Kidney epithelial cell (primary cell): ENCODE data around the gene FMO2. TPM values are rescaled to one million over a fixed set of nuclear protein-coding genes. Genes with fewer than 3 reads are reported as not detected.

Source experiments
- DNase-seq: peaks from one replicate; pipeline ENCODE4 v3.0.0-alpha.2; 2010; ENCODE audit warnings: low read depth
- H3K27me3 ChIP-seq: 2 replicates; pipeline ENCODE4 v1.6.0; 2011; ENCODE audit warnings: low read length; ENCODE audit not compliant: control insufficient read depth, insufficient read depth
- H3K36me3 ChIP-seq: 2 replicates; pipeline ENCODE4 v1.5.1; 2011; ENCODE audit warnings: low read length; ENCODE audit not compliant: control insufficient read depth, insufficient read depth
- H3K4me3 ChIP-seq: 2 replicates; pipeline ENCODE4 v1.5.1; 2011; ENCODE audit warnings: low read depth, mild to moderate bottlenecking, control low read depth, low read length
- total RNA-seq: library from RNA; depleted of rRNA; stranded (reverse); fragments of >200 nt; gene quantifications from 2 replicates; pipeline ENCODE4 v1.2.3, GENCODE V29; 2015
- TF ChIP-seq, protein P1 (sequence below): IDR thresholded peaks from 2 replicates; pipeline ENCODE4 v1.5.1; 2011; ENCODE audit warnings: mild to moderate bottlenecking, moderate library complexity, low read length, control low read depth, inconsistent platforms; ENCODE audit not compliant: insufficient read depth, poor library complexity, severe bottlenecking

FMO2 gene
- total RNA-seq, 1 donor from 2014 or later, result not detected

DNA sequence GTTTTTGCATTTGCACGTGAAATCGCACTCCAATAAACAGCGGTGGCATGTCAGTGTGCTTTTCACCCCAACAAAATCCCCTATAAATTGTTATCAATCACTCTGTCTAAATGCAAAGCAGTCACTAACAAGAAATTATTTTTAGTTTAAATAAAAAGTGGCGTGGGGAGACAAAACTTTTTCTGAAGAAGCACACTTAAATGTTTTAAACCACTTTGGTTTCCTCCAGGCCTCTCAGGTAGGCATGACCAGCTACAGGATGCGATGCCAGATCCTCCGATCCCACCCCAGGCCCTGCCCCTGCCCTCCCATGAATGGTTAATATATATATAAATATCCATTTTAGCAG is 66.8 kb downstream of the FMO2 start:
- no peak for DNase-seq
- Histone ChIP-seq H3K27me3 (no peaks in the 10 kb centered on the region), H3K36me3 (no peaks in the 10 kb centered on the region), H3K4me3 (peak overlapping the region; percentile 59)
- TF ChIP-seq, protein P1, sequence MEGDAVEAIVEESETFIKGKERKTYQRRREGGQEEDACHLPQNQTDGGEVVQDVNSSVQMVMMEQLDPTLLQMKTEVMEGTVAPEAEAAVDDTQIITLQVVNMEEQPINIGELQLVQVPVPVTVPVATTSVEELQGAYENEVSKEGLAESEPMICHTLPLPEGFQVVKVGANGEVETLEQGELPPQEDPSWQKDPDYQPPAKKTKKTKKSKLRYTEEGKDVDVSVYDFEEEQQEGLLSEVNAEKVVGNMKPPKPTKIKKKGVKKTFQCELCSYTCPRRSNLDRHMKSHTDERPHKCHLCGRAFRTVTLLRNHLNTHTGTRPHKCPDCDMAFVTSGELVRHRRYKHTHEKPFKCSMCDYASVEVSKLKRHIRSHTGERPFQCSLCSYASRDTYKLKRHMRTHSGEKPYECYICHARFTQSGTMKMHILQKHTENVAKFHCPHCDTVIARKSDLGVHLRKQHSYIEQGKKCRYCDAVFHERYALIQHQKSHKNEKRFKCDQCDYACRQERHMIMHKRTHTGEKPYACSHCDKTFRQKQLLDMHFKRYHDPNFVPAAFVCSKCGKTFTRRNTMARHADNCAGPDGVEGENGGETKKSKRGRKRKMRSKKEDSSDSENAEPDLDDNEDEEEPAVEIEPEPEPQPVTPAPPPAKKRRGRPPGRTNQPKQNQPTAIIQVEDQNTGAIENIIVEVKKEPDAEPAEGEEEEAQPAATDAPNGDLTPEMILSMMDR, result no peak

DNA sequence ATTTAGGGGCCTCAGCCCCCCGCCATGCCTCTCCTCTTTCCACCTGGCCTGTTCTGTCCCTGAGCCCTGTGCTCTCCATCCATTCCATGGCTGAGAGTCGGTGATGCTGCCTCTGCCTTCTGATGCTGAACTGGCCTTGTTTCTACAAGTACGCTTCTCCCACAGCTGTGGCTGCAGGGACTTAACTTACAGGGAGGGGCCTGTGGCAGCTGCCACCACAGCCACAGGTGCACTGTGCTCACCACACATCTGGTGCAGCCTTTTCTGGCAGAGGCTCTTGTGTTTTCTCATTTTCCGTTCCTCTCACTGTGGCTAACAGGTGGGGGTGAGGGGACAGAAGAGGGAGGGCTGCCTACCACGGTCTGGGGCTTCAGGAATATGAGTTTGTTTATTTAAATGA is 67.4 kb downstream of the FMO2 start:
- TF ChIP-seq, protein P1, result no peak
- Histone ChIP-seq H3K27me3 (no peaks in the 10 kb centered on the region), H3K36me3 (no peaks in the 10 kb centered on the region), H3K4me3 (no peak overlapping the region)
- no peak for DNase-seq

DNA sequence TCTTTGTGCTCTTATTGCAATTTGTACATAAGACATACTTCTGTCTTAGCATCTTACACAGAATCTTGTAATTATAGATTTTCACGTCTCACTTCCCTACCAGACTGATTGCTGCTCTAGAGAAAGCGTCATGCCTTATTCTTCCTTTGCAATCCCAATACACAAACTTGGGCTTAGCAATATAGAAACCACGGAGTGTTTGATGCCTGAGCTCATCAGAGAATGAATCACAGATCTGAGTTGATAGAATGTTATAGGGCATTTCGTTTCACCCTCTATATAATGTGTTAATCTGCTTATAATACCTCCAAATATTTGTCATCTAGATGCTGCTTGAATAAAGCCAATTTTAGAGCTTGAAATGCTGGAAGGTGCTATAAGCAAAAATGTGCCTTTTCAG is 69.8 kb downstream of the FMO2 start:
- no peak for DNase-seq
- H3K4me3 ChIP-seq, result no peak overlapping the region
- H3K27me3 ChIP-seq, result no peaks in the 10 kb centered on the region
- TF ChIP-seq, protein P1, result no peak
- H3K36me3 ChIP-seq, result no peaks in the 10 kb centered on the region

DNA sequence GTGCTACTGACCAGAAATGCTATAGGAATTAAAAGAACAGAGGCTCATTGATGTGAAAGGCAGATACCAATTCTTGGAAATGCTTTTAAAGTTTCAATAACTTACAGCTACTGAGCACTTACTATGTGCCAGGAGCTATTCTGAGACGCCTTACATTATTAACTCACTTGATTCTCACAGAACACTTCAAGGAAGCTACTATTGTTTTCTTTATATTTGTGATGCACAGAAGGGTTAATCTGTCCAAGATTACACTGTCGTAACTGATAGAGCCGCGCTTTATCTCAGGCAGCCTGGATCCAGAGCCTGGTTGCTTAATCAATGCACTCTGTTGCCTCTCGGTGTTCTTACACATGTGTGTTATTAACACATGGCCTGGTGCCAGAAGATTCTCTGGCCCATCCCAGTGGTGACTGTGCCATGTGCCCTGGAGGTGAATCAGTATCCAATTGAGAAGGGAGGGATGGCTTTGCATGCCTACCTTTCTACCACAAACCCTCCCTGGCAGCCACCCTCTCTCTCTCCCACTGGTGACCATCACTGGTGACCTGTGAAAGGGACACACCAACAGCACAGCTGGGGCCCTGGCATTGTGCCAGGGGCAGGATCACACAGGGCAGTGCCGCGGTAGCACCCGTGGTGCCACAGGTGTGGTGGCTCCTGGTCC is 72.0 kb downstream of the FMO2 start:
- H3K27me3 ChIP-seq, result no peaks in the 10 kb centered on the region
- H3K4me3 ChIP-seq, result no peak overlapping the region
- no peaks in the 10 kb centered on the region for H3K36me3 ChIP-seq
- no peak for DNase-seq
- TF ChIP-seq, protein P1, result no peak

DNA sequence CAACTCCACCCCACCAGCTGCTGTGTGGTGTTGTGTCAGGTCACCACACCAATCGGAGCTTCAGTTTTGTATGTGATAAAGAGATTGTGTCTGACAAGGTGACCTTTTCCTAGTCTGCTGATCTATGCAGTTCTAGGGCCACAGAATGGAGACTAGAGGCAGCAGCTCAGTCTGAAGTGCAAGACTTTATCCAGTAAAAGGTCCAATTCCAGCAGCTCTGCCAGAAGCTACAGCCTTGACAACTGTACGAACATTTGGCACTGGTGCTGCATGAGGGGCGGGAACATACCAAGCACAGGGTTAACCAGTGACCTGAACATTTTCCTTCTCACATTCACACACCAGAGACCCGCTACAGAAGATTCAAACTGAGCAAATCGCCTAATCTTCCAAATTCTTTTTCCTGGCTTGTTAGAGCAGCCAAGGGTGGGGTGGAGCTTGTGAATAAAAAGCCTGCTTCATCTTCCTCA is 72.5 kb downstream of the FMO2 start:
- TF ChIP-seq, protein P1, result no peak
- H3K36me3 ChIP-seq, result no peaks in the 10 kb centered on the region
- H3K27me3 ChIP-seq, result no peaks in the 10 kb centered on the region
- no peak overlapping the region for H3K4me3 ChIP-seq
- DNase-seq, result no peak

DNA sequence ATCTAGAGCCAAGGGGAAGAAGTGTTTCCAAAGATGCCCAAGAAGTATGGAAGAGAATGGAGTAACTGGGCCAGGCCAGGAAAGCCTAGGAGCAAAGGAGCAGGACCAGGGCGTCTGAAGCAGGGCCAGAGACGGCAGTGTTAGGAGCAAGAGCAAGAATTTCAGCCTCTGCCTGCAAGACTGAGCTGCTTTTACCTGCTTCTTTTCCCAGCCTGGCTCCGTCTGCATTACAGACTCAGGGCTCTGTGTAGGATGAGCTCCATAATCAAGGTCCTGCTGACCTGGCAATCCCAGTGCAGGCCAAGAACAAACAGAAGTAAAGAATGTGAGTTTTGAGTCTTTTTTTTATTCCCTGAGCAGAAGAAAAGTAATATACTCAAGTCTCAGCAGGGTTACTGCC is 73.3 kb downstream of the FMO2 start:
- DNase-seq, result no peak
- Histone ChIP-seq H3K4me3 (no peak overlapping the region), H3K27me3 (no peaks in the 10 kb centered on the region), H3K36me3 (no peaks in the 10 kb centered on the region)
- TF ChIP-seq, protein P1, result no peak
